ENCODE results near the gene WDR81.

GRCh38 chr17:1727258-1727789, 2.8 kb downstream of the WDR81 start:
- TF ChIP-seq, protein P1, sequence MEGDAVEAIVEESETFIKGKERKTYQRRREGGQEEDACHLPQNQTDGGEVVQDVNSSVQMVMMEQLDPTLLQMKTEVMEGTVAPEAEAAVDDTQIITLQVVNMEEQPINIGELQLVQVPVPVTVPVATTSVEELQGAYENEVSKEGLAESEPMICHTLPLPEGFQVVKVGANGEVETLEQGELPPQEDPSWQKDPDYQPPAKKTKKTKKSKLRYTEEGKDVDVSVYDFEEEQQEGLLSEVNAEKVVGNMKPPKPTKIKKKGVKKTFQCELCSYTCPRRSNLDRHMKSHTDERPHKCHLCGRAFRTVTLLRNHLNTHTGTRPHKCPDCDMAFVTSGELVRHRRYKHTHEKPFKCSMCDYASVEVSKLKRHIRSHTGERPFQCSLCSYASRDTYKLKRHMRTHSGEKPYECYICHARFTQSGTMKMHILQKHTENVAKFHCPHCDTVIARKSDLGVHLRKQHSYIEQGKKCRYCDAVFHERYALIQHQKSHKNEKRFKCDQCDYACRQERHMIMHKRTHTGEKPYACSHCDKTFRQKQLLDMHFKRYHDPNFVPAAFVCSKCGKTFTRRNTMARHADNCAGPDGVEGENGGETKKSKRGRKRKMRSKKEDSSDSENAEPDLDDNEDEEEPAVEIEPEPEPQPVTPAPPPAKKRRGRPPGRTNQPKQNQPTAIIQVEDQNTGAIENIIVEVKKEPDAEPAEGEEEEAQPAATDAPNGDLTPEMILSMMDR (IDR thresholded peaks at IDR 0.05; ENCODE audit: low read depth, low read length), result no peak
- no peak for TF ChIP-seq EZH2phosphoT487 (IDR thresholded peaks at IDR 0.05; ENCODE audit: low read depth)

All from OCI-LY3 (cell line).